H1 (cell line): ENCODE data around the gene MAP4K5. TPM values are rescaled to one million over a fixed set of nuclear protein-coding genes. Genes with fewer than 3 reads are reported as not detected.

Source experiments
- CTCF ChIA-PET: fragments of 300-600 bp; sonication (Branson Sonifier 250); formaldehyde crosslinking; loops from one replicate; lab custom pipeline; 2021; ENCODE audit not compliant: partially characterized antibody; lab: Charles Lee
- POLR2A ChIA-PET: fragments of 300-600 bp; sonication (Branson Sonifier 250); formaldehyde crosslinking; loops from one replicate; lab custom pipeline; 2021; ENCODE audit warnings: inconsistent platforms; ENCODE audit not compliant: partially characterized antibody; lab: Charles Lee
- DNase-seq, 2 experiments: peaks; one replicate each; pipeline versions ENCODE4 v3.0.0 to v3.0.0-alpha.2; 2010 to 2022; ENCODE audit warnings: low spot score in 2 of 2, low read depth in 1 of 2, mixed read lengths in 1 of 2
- FAIRE-seq: peaks from 2 replicates; lab custom pipeline; 2011; peaks lifted over from hg19 to GRCh38; lab: Jason Lieb, UNC
- H2AFZ ChIP-seq: 2 replicates; pipeline ENCODE4 v1.8.1; 2012; ENCODE audit warnings: low read length, inconsistent platforms
- H2AK5ac ChIP-seq: 2 replicates; pipeline ENCODE4 v1.6.1; 2013; ENCODE audit warnings: low read depth, low read length
- H2BK120ac ChIP-seq: replicated peaks from 2 replicates; pipeline ENCODE3; 2013; ENCODE audit warnings: low read depth, low read length, inconsistent platforms
- H2BK12ac ChIP-seq: 2 replicates; pipeline ENCODE4 v1.6.1; 2013; ENCODE audit warnings: low read depth, low read length
- H2BK15ac ChIP-seq: 2 replicates; pipeline ENCODE4 v1.6.1; 2013; ENCODE audit warnings: low read length
- H2BK20ac ChIP-seq: 2 replicates; pipeline ENCODE4 v1.6.1; 2013; ENCODE audit warnings: low read length
- H2BK5ac ChIP-seq: 2 replicates; pipeline ENCODE4 v1.6.1; 2013; ENCODE audit warnings: low read depth, low read length
- H3K14ac ChIP-seq: 2 replicates; pipeline ENCODE4 v1.6.1; 2013; ENCODE audit warnings: inconsistent platforms; ENCODE audit not compliant: insufficient read length
- H3K18ac ChIP-seq: 2 replicates; pipeline ENCODE4 v1.6.1; 2013; ENCODE audit warnings: low read length; ENCODE audit errors: extremely low read depth
- H3K23ac ChIP-seq: 2 replicates; pipeline ENCODE4 v1.6.1; 2013; ENCODE audit warnings: inconsistent platforms; ENCODE audit not compliant: insufficient read length
- H3K23me2 ChIP-seq: 2 replicates; pipeline ENCODE4 v1.6.1; 2013; ENCODE audit warnings: low read depth, low read length
- H3K27ac ChIP-seq: 2 replicates; pipeline ENCODE4 v1.6.1; 2011; ENCODE audit warnings: low read depth, low read length, inconsistent platforms
- H3K27me3 ChIP-seq, 4 experiments: replicated peaks in 1 of 4; 1 replicate in 1 of 4; 2 replicates in 3 of 4; pipeline versions ENCODE4 v1.6.1 to v1.8.1; 2011 to 2013; ENCODE audit warnings: low read length in 3 of 4, mild to moderate bottlenecking in 3 of 4, inconsistent platforms in 2 of 4, mixed read lengths in 2 of 4, moderate library complexity in 1 of 4; ENCODE audit not compliant: control insufficient read depth in 3 of 4, insufficient read depth in 3 of 4; ENCODE audit errors: extremely low read depth in 1 of 4
- H3K36me3 ChIP-seq, 4 experiments: 2 replicates each; pipeline versions ENCODE4 v1.6.1 to v1.8.1; 2011 to 2013; ENCODE audit warnings: mild to moderate bottlenecking in 4 of 4, low read length in 3 of 4, moderate library complexity in 2 of 4, control low read depth in 1 of 4, inconsistent platforms in 1 of 4; ENCODE audit not compliant: insufficient read depth in 4 of 4, control insufficient read depth in 2 of 4
- H3K4ac ChIP-seq: replicated peaks from 2 replicates; pipeline ENCODE3; 2013; ENCODE audit warnings: low read length, low read depth, mixed read lengths, inconsistent platforms; ENCODE audit not compliant: insufficient read length
- H3K4me1 ChIP-seq, 4 experiments: replicated peaks in 1 of 4; 1 replicate in 1 of 4; 2 replicates in 3 of 4; pipeline versions ENCODE4 v1.6.1 to v1.8.1; 2011 to 2013; ENCODE audit warnings: low read length in 3 of 4, inconsistent platforms in 2 of 4, mixed read lengths in 1 of 4; ENCODE audit not compliant: insufficient read depth in 4 of 4, control insufficient read depth in 3 of 4
- H3K4me2 ChIP-seq, 2 experiments: 2 replicates each; pipeline versions ENCODE4 v1.6.1 to v1.8.1; 2011 to 2013; ENCODE audit warnings: low read depth in 2 of 2, low read length in 2 of 2, control low read depth in 1 of 2, inconsistent platforms in 1 of 2, mild to moderate bottlenecking in 1 of 2; ENCODE audit not compliant: insufficient read depth in 1 of 2
- H3K4me3 ChIP-seq, 4 experiments: fragments of 200-600, 300-600 bp in 1 of 4; sonication (generic), shearing (Covaris generic), sonication (Bioruptor Twin) in 1 of 4; 2 replicates each; pipeline versions ENCODE4 v1.5.1 to v1.8.1; 2011 to 2016; ENCODE audit warnings: low read length in 4 of 4, low read depth in 3 of 4, control low read depth in 2 of 4, inconsistent platforms in 2 of 4, mild to moderate bottlenecking in 2 of 4, mixed read lengths in 1 of 4, moderate library complexity in 1 of 4; ENCODE audit not compliant: insufficient read depth in 2 of 4; ENCODE audit errors: extremely low read depth in 1 of 4
- H3K56ac ChIP-seq: replicated peaks from 2 replicates; pipeline ENCODE3; 2013; ENCODE audit warnings: low read depth, mild to moderate bottlenecking, mixed read lengths, low read length, inconsistent platforms; ENCODE audit not compliant: insufficient read length
- H3K79me1 ChIP-seq: 2 replicates; pipeline ENCODE4 v1.6.1; 2013; ENCODE audit warnings: low read depth, low read length, control low read depth
- H3K79me2 ChIP-seq, 2 experiments: 2 replicates each; pipeline versions ENCODE4 v1.6.1 to v1.8.1; 2012 to 2013; ENCODE audit warnings: low read length in 2 of 2, mild to moderate bottlenecking in 2 of 2, inconsistent platforms in 1 of 2; ENCODE audit not compliant: insufficient read depth in 2 of 2, control insufficient read depth in 1 of 2
- H3K9ac ChIP-seq, 4 experiments: replicated peaks in 1 of 4; 1 replicate in 1 of 4; 2 replicates in 3 of 4; pipeline versions ENCODE4 v1.6.1 to v1.8.1; 2011 to 2013; ENCODE audit warnings: low read depth in 3 of 4, low read length in 3 of 4, control low read depth in 2 of 4, mild to moderate bottlenecking in 2 of 4, moderate library complexity in 2 of 4, inconsistent platforms in 1 of 4; ENCODE audit errors: extremely low read depth in 1 of 4
- H3K9me3 ChIP-seq, 2 experiments: 2 replicates each; pipeline versions ENCODE4 v1.6.1 to v1.8.1; 2012 to 2013; ENCODE audit warnings: mild to moderate bottlenecking in 2 of 2, moderate library complexity in 2 of 2, control low read depth in 1 of 2, inconsistent platforms in 1 of 2, low read depth in 1 of 2, low read length in 1 of 2, mixed read lengths in 1 of 2; ENCODE audit not compliant: insufficient read depth in 2 of 2
- H4K20me1 ChIP-seq, 2 experiments: replicated peaks in 1 of 2; 2 replicates each; pipeline versions ENCODE3 to v1.8.1; 2011 to 2013; ENCODE audit warnings: inconsistent platforms in 2 of 2, low read length in 2 of 2, mild to moderate bottlenecking in 1 of 2; ENCODE audit not compliant: insufficient read depth in 2 of 2, control insufficient read depth in 1 of 2
- H4K5ac ChIP-seq: 2 replicates; pipeline ENCODE4 v1.6.1; 2013; ENCODE audit warnings: low read length, low read depth, mixed read lengths, inconsistent platforms; ENCODE audit not compliant: insufficient read length
- H4K8ac ChIP-seq: 2 replicates; pipeline ENCODE4 v1.8.0; 2013; ENCODE audit warnings: mild to moderate bottlenecking, moderate library complexity, low read length, inconsistent platforms; ENCODE audit not compliant: insufficient read depth; ENCODE audit errors: extremely low read depth
- H4K91ac ChIP-seq: replicated peaks from 2 replicates; pipeline ENCODE3; 2013; ENCODE audit warnings: low read length, mixed read lengths, inconsistent platforms; ENCODE audit not compliant: insufficient read length
- BACH1 ChIP-seq: IDR thresholded peaks from 2 replicates; pipeline ENCODE4 v1.6.1; 2012; ENCODE audit warnings: low read length, improper control_type of control experiment
- CHD1 ChIP-seq: IDR thresholded peaks from 2 replicates; pipeline ENCODE4 v1.6.1; 2012; ENCODE audit warnings: low read depth, low read length, improper control_type of control experiment
- FOSL1 ChIP-seq: IDR thresholded peaks from 2 replicates; pipeline ENCODE4 v1.6.1; 2011; ENCODE audit warnings: mild to moderate bottlenecking, low read depth, low read length, moderate library complexity; ENCODE audit not compliant: insufficient read depth
- GTF2F1 ChIP-seq: IDR thresholded peaks from 2 replicates; pipeline ENCODE4 v1.6.1; 2012; ENCODE audit warnings: low read depth, low read length, improper control_type of control experiment, borderline replicate concordance
- KDM5A ChIP-seq: fragments of 200-600 bp; IDR thresholded peaks from 2 replicates; pipeline ENCODE4 v1.7.1; 2012; ENCODE audit warnings: mild to moderate bottlenecking, low read length, inconsistent platforms, mixed read lengths
- NANOG ChIP-seq: IDR thresholded peaks from 2 replicates; pipeline ENCODE4 v1.6.1; 2011; ENCODE audit warnings: low read length, low read depth, mild to moderate bottlenecking, inconsistent platforms; ENCODE audit not compliant: insufficient read depth, poor library complexity, severe bottlenecking
- POU5F1 ChIP-seq: IDR thresholded peaks from 2 replicates; pipeline ENCODE4 v1.6.1; 2011; ENCODE audit warnings: low read depth, mild to moderate bottlenecking, low read length, moderate library complexity
- RBBP5 ChIP-seq: IDR thresholded peaks from 2 replicates; pipeline ENCODE4 v1.7.1; 2012; ENCODE audit warnings: low read depth, mild to moderate bottlenecking, inconsistent platforms, low read length, moderate library complexity, borderline replicate concordance
- RXRA ChIP-seq: IDR thresholded peaks from 2 replicates; pipeline ENCODE4 v1.6.1; 2011; ENCODE audit warnings: low read depth, mild to moderate bottlenecking, low read length, moderate library complexity; ENCODE audit not compliant: insufficient read depth
- SIX5 ChIP-seq: IDR thresholded peaks from 2 replicates; pipeline ENCODE4 v1.6.1; 2011; ENCODE audit warnings: mild to moderate bottlenecking, low read depth, low read length
- SRF ChIP-seq: IDR thresholded peaks from 2 replicates; pipeline ENCODE4 v1.6.1; 2011; ENCODE audit warnings: mild to moderate bottlenecking, low read depth, low read length, moderate library complexity
- TCF12 ChIP-seq: IDR thresholded peaks from 2 replicates; pipeline ENCODE4 v1.6.1; 2011; ENCODE audit warnings: low read depth, mild to moderate bottlenecking, low read length
- polyA plus RNA-seq, 7 experiments: library from polyadenylated mRNA; depleted of rRNA in 3 of 7; stranded (reverse) in 5 of 7; unstranded in 2 of 7; fragments of >200 nt in 5 of 7; fragments of 200-250 nt in 2 of 7; gene quantifications; 1 replicate in 5 of 7; 2 replicates in 1 of 7; 4 replicates in 1 of 7; pipeline versions ENCODE4 v1.2.1 to v1.2.3, GENCODE V29; 2011 to 2013; ENCODE audit warnings: missing spikeins in 2 of 7, mixed read lengths in 2 of 7
- total RNA-seq: library from RNA; stranded (reverse); fragmentation: NEBNext Ultra II Directional; extraction: Animal tissue kit (Norgen Biotek cat#: 25700); gene quantifications from 2 replicates; pipeline ENCODE4 v1.2.1, GENCODE V29; 2021

The MAP4K5 gene
- total and polyA plus RNA-seq, 2 of the 8 experiments (the other 6 are each of a cell fraction or from before 2014, with no cell fraction given): 7.6 to 34.5 TPM

DNA sequence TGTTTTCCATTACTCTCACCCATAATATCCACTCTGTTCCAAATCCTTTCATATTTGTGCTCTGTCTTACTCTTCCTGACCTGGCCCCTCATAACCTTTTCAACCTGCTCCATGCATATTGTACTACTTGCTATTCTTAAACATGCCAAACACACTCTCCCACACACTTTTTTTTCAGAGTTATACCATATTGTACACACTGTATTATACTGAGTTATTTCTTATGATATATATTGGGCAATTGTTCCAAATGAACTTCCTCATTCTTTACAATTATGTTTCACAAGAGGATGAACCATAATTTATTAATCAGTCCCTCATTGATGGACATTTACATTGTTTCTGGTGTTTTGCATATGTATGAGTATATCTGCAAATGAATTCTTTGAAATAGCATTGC lies 46.1 kb upstream of the MAP4K5 start:
- Histone ChIP-seq H3K18ac (no peak overlapping the region), H2BK5ac (no peak overlapping the region), H4K8ac (no peak overlapping the region), H3K27ac (no peak overlapping the region), H2BK15ac (no peak overlapping the region), H3K23me2 (no peaks in the 10 kb centered on the region), H3K36me3 (no peaks in the 10 kb centered on the region), H3K9me3 (no peaks in the 10 kb centered on the region), H3K79me1 (no peaks in the 10 kb centered on the region), H3K14ac (no peak overlapping the region), H4K20me1 (no peaks in the 10 kb centered on the region), H3K27me3 (no peaks in the 10 kb centered on the region), H3K79me2 (no peaks in the 10 kb centered on the region), H2AK5ac (no peak overlapping the region), H3K4me2 (no peak overlapping the region), H4K91ac (no peak overlapping the region), H2AFZ (no peak overlapping the region), H3K9ac (no peak overlapping the region), H4K5ac (no peak overlapping the region), H3K23ac (no peak overlapping the region), H3K4me1 (no peaks in the 10 kb centered on the region), H3K4me3 (no peak overlapping the region), H3K4ac (no peak overlapping the region), H2BK12ac (no peak overlapping the region), H2BK120ac (no peak overlapping the region), H3K56ac (no peak overlapping the region), H2BK20ac (no peak overlapping the region)
- no peak for TF ChIP-seq SIX5
- no peak for TF ChIP-seq TCF12
- no peak for TF ChIP-seq NANOG
- TF ChIP-seq RXRA: no peak
- no peak for TF ChIP-seq SRF
- no peak for TF ChIP-seq FOSL1
- TF ChIP-seq CHD1: no peak
- no peak for TF ChIP-seq RBBP5
- TF ChIP-seq POU5F1: no peak
- TF ChIP-seq BACH1: no peak
- TF ChIP-seq GTF2F1: no peak
- TF ChIP-seq KDM5A: no peak
- CTCF ChIA-PET: no interaction called here
- FAIRE-seq (no peak), DNase-seq (no peak)
- POLR2A ChIA-PET: no interaction called here
